Endothelial cell of umbilical vein (primary cell): ENCODE data around the gene COPS3. TPM values are rescaled to one million over a fixed set of nuclear protein-coding genes. Genes with fewer than 3 reads are reported as not detected.
A peak's percentile ranks its signal among the peaks of the same experiment; 100 is the strongest.

ENCODE experiments used
- Bru-seq: library from RNA; stranded (reverse); fragments of 400-500 nt; gene quantifications from one replicate; lab custom pipeline; 2021; lab: Mats Ljungman, UMichigan
- BruChase-seq, 2 experiments: library from RNA; stranded (reverse); fragments of 400-500 nt; gene quantifications; one replicate each; lab custom pipeline; 2021; lab: Mats Ljungman, UMichigan
- BruUV-seq: library from RNA; stranded (reverse); fragments of 400-500 nt; replicated peaks from 2 replicates; lab custom pipeline; 2021; lab: Mats Ljungman, UMichigan
- CTCF ChIA-PET: fragments of 300-600, 350-600 bp; sonication (Branson Sonifier 250); formaldehyde crosslinking; loops from one replicate; lab custom pipeline; 2021; ENCODE audit warnings: antibody characterized with exemption, inconsistent platforms; lab: Charles Lee
- POLR2A ChIA-PET: fragments of 300-600, 350-600 bp; sonication (Branson Sonifier 250); formaldehyde crosslinking; loops from one replicate; lab custom pipeline; 2021; ENCODE audit warnings: antibody characterized with exemption, inconsistent platforms; lab: Charles Lee
- DNase-seq: peaks from one replicate; pipeline ENCODE4 v3.0.0-alpha.2; 2011; ENCODE audit warnings: low read depth, low spot score
- FAIRE-seq: peaks from 2 replicates; lab custom pipeline; 2011; peaks lifted over from hg19 to GRCh38; lab: Jason Lieb, UNC
- H2AFZ ChIP-seq: 2 replicates; pipeline ENCODE4 v1.6.0; 2012; ENCODE audit warnings: low read depth, low read length, control low read depth, inconsistent platforms
- H3K27ac ChIP-seq: 2 replicates; pipeline ENCODE4 v1.5.1; 2011; ENCODE audit warnings: low read depth, mild to moderate bottlenecking, control low read depth, low read length, moderate library complexity; ENCODE audit not compliant: insufficient read depth
- H3K27me3 ChIP-seq, 2 experiments: 2 replicates each; pipeline versions ENCODE4 v1.6.0 to v1.6.1; 2011; ENCODE audit warnings: low read length in 2 of 2, mixed read lengths in 1 of 2; ENCODE audit not compliant: control insufficient read depth in 2 of 2, insufficient read depth in 2 of 2
- H3K36me3 ChIP-seq, 2 experiments: 2 replicates in 1 of 2; 3 replicates in 1 of 2; pipeline ENCODE4 v1.5.1; 2011; ENCODE audit warnings: low read length in 2 of 2, mild to moderate bottlenecking in 1 of 2, moderate library complexity in 1 of 2; ENCODE audit not compliant: control insufficient read depth in 2 of 2, insufficient read depth in 2 of 2; ENCODE audit errors: extremely low read depth in 1 of 2
- H3K4me1 ChIP-seq: 3 replicates; pipeline ENCODE4 v1.5.1; 2011; ENCODE audit warnings: mild to moderate bottlenecking, low read length; ENCODE audit not compliant: control insufficient read depth, insufficient read depth; ENCODE audit errors: extremely low read depth
- H3K4me2 ChIP-seq: 2 replicates; pipeline ENCODE4 v1.6.1; 2011; ENCODE audit warnings: low read length, control low read depth, mixed read lengths; ENCODE audit not compliant: insufficient read depth
- H3K4me3 ChIP-seq, 3 experiments: fragments of 200-600 bp in 1 of 3; sonication (generic), shearing (Covaris generic) in 1 of 3; replicated peaks in 1 of 3; 2 replicates each; pipeline ENCODE4 v1.5.1; 2011 to 2016; ENCODE audit warnings: control low read depth in 3 of 3, low read length in 3 of 3, mild to moderate bottlenecking in 2 of 3, inconsistent platforms in 1 of 3, low read depth in 1 of 3, moderate library complexity in 1 of 3; ENCODE audit not compliant: insufficient read depth in 1 of 3
- H3K79me2 ChIP-seq: 2 replicates; pipeline ENCODE4 v1.6.0; 2012; ENCODE audit warnings: low read length, inconsistent platforms; ENCODE audit not compliant: control insufficient read depth, insufficient read depth
- H3K9ac ChIP-seq: replicated peaks from 2 replicates; pipeline ENCODE3; 2011; ENCODE audit warnings: low read length, control low read depth; ENCODE audit not compliant: insufficient read depth; ENCODE audit errors: extremely low read depth
- H3K9me1 ChIP-seq: replicated peaks from 3 replicates; pipeline ENCODE4 v1.6.0; 2011; ENCODE audit warnings: mild to moderate bottlenecking, low read length; ENCODE audit not compliant: control insufficient read depth, insufficient read depth; ENCODE audit errors: extremely low read depth
- H3K9me3 ChIP-seq: replicated peaks from 2 replicates; pipeline ENCODE4 v1.5.1; 2012; ENCODE audit warnings: low read length, inconsistent platforms; ENCODE audit not compliant: control insufficient read depth, insufficient read depth
- H4K20me1 ChIP-seq: replicated peaks from 2 replicates; pipeline ENCODE3; 2011; ENCODE audit warnings: mild to moderate bottlenecking, low read length; ENCODE audit not compliant: control insufficient read depth, insufficient read depth; ENCODE audit errors: extremely low read depth
- CTCF ChIP-seq, 2 donors: IDR thresholded peaks; 1 replicate in 1 of 2; 2 replicates in 1 of 2; pipeline ENCODE4 v1.5.1; 2011; ENCODE audit warnings: low read length in 2 of 2, mild to moderate bottlenecking in 2 of 2, moderate library complexity in 2 of 2, control low read depth in 1 of 2, inconsistent platforms in 1 of 2, low read depth in 1 of 2; ENCODE audit not compliant: insufficient read depth in 1 of 2; ENCODE audit errors: extremely low read depth in 1 of 2
- EZH2 ChIP-seq: IDR thresholded peaks from 2 replicates; pipeline ENCODE4 v1.6.1; 2012; ENCODE audit warnings: borderline replicate concordance, low read depth, mild to moderate bottlenecking, moderate library complexity, low read length, inconsistent platforms; ENCODE audit not compliant: severe bottlenecking
- FOS ChIP-seq: IDR thresholded peaks from 2 replicates; pipeline ENCODE4 v1.6.1; 2011; ENCODE audit warnings: mild to moderate bottlenecking, low read length, moderate library complexity, borderline replicate concordance; ENCODE audit not compliant: insufficient read depth
- GATA2 ChIP-seq: IDR thresholded peaks from 2 replicates; pipeline ENCODE4 v1.7.0; 2011; ENCODE audit warnings: low read depth, mild to moderate bottlenecking, moderate library complexity, mixed read lengths, low read length; ENCODE audit not compliant: insufficient read length, insufficient read depth
- JUN ChIP-seq: IDR thresholded peaks from 2 replicates; pipeline ENCODE4 v1.6.1; 2011; ENCODE audit warnings: borderline replicate concordance, low read depth; ENCODE audit not compliant: insufficient read length, insufficient read depth
- MAX ChIP-seq: IDR thresholded peaks from 2 replicates; pipeline ENCODE4 v1.6.1; 2011; ENCODE audit not compliant: insufficient read depth, insufficient read length
- MYC ChIP-seq: IDR thresholded peaks from one replicate; pipeline ENCODE4 v1.6.1; 2011; ENCODE audit warnings: mild to moderate bottlenecking, low read depth, low read length
- POLR2A ChIP-seq: IDR thresholded peaks from 2 replicates; pipeline ENCODE4 v1.6.1; 2012; ENCODE audit warnings: low read depth, mild to moderate bottlenecking, control low read depth, low read length
- POLR2AphosphoS5 ChIP-seq: IDR thresholded peaks from 2 replicates; pipeline ENCODE4 v1.6.1; 2012; ENCODE audit warnings: low read depth, mild to moderate bottlenecking, control low read depth, low read length, moderate library complexity; ENCODE audit not compliant: insufficient read depth
- dilution Hi-C: fragments of 300-500 bp; cut with MboI; formaldehyde crosslinking; loops from one replicate; pipeline ENCODE4 v1.15.0; 2019; ENCODE audit warnings: low sequenced_read_pairs; ENCODE audit not compliant: extremely low pct_ligation_motif_present
- intact Hi-C: fragments of 100-400 bp; cut with micrococcal nuclease; formaldehyde crosslinking; loops from one replicate; pipeline ENCODE4 v1.10.0; 2022
- long read RNA-seq: library from polyadenylated mRNA; stranded (forward); transcript quantifications from one replicate; pipeline ENCODE4 v2.0.0, GENCODE V29; 2021
- polyA minus RNA-seq, 3 experiments: library from RNA; depleted of rRNA, polyadenylated mRNA; stranded (reverse); fragments of >200 nt; gene quantifications; 1 replicate in 1 of 3; 2 replicates in 2 of 3; pipeline ENCODE4 v1.2.3, GENCODE V29; 2011
- polyA plus RNA-seq, 4 experiments: library from polyadenylated mRNA; depleted of rRNA in 3 of 4; stranded (reverse) in 3 of 4; unstranded in 1 of 4; fragments of >200 nt; gene quantifications; 2 replicates each; pipeline versions ENCODE4 v1.2.1 to v1.2.3, GENCODE V29; 2011 to 2012; ENCODE audit warnings: missing spikeins in 1 of 4
- total RNA-seq: library from RNA; stranded (reverse); gene quantifications from 2 replicates; pipeline ENCODE4 v1.2.3, GENCODE V29; 2021

The COPS3 gene
- total RNA-seq (68.4 and 80.9 TPM in 2 replicates), polyA plus RNA-seq (50.5 and 54.8 TPM in 2 replicates), polyA minus RNA-seq (65.5 and 68.5 TPM in 2 replicates), Bru-seq, nascent RNA (percentile 79 among the genes with signal in this experiment), BruChase-seq, experiment 1, labeled RNA remaining after a 6-hour chase (percentile 82 among the genes with signal in this experiment), BruChase-seq, experiment 2, labeled RNA remaining after a 2-hour chase (percentile 69 among the genes with signal in this experiment)
- polyA plus RNA-seq (2011; cell fraction: cytosol; rRNA removed): 75.1 and 82.8 TPM in 2 replicates
- polyA plus RNA-seq (2011; cell fraction: nucleus; rRNA removed): 60.1 and 85.1 TPM in 2 replicates
- 67.0 and 98.8 TPM in 2 replicates for polyA plus RNA-seq (2012)
- 61.1 TPM for polyA minus RNA-seq (2011; cell fraction: cytosol; rRNA and poly(A)+ RNA removed)
- 43.3 and 56.2 TPM in 2 replicates for polyA minus RNA-seq (2011; cell fraction: nucleus; rRNA and poly(A)+ RNA removed)
- long read RNA-seq, transcript COPS3-201 (12 exons, 1,641 nt): major isoform, 200 of 280 reads
- long read RNA-seq, partial matches to known transcripts: 7 of 280 reads
- long read RNA-seq, other reads (novel, unspliced or antisense): 72 of 280 reads

- H3K79me2 ChIP-seq: peaks cover 41% of the 10 kb centered on the region
- H2AFZ ChIP-seq: peak within 1 kb of the TSS; percentile 94
- no TSS peak for BruUV-seq
- TF ChIP-seq CTCF (IDR thresholded peaks at IDR 0.05; ENCODE audit: extremely low read depth in 1 of 2, insufficient read depth in 1 of 2, low read depth in 1 of 2, low read length in 2 of 2): no peak
- TF ChIP-seq GATA2: no peak
- no peak for TF ChIP-seq JUN
- TF ChIP-seq FOS: no peak
- TF ChIP-seq POLR2AphosphoS5: peak; percentile 86
- peak; percentile 76 for TF ChIP-seq POLR2A
- no peak for TF ChIP-seq EZH2
- TF ChIP-seq MAX: peak; percentile 59
- peak; percentile 38 for TF ChIP-seq MYC
- H3K4me3 ChIP-seq: peak within 1 kb of the TSS; percentile 70 to 98 (median 79)
- H3K9me3 ChIP-seq: no peaks in the 10 kb centered on the region
- H3K36me3 ChIP-seq: no peaks in the 10 kb centered on the region
- H3K4me2 ChIP-seq: peak within 1 kb of the TSS; percentile 90
- ChIA-PET POLR2A (interaction anchor here (0.6 kb wide), 1 partner anchor 11 kb away, joined by 4 read pairs; no protein-coding TSS in a partner anchor), CTCF (interaction anchor here (0.9 to 2.5 kb wide), 3 partner anchors 11 to 139 kb away, joined by 3 to 11 read pairs (median 8); no protein-coding TSS in a partner anchor)
- FAIRE-seq (peak; percentile 92), DNase-seq (peak; percentile 98)
- intact Hi-C loops: loop anchor here (2.0 kb wide), 1 partner anchor 72 kb away; no protein-coding TSS in a partner anchor
- H3K27ac ChIP-seq: peak within 1 kb of the TSS; percentile 86
- H3K4me1 ChIP-seq: peaks cover 13% of the 10 kb centered on the region
- dilution Hi-C loops: no loop called here
- no peaks in the 10 kb centered on the region for H3K9me1 ChIP-seq
- no peaks in the 10 kb centered on the region for H3K27me3 ChIP-seq
- H3K9ac ChIP-seq: peak within 1 kb of the TSS; percentile 97
- no peaks in the 10 kb centered on the region for H4K20me1 ChIP-seq
Measured at GRCh38 chr17:17280613-17281549, at the start of gene COPS3. Gene COPS3, minus strand, starts transcription at chr17:17281246. Its CDS starts 60 bp downstream, at chr17:17281186.
